Lung microvascular endothelial cell (primary cell): Measurements from ENCODE around the gene NEDD9. TPM values are rescaled to one million over a fixed set of nuclear protein-coding genes. Genes with fewer than 3 reads are reported as not detected.

Experiments
- DNase-seq, 2 donors: peaks; one replicate each; pipeline versions ENCODE4 v3.0.0 to v3.0.0-alpha.2; 2010; ENCODE audit warnings: low read depth in 2 of 2
- total RNA-seq: library from RNA; depleted of rRNA; stranded (reverse); fragments of >200 nt; gene quantifications from 2 replicates; pipeline ENCODE4 v1.2.1, GENCODE V29; 2014

Gene NEDD9
- total RNA-seq, 1 donor from 2014 or later, result 177 TPM

DNA sequence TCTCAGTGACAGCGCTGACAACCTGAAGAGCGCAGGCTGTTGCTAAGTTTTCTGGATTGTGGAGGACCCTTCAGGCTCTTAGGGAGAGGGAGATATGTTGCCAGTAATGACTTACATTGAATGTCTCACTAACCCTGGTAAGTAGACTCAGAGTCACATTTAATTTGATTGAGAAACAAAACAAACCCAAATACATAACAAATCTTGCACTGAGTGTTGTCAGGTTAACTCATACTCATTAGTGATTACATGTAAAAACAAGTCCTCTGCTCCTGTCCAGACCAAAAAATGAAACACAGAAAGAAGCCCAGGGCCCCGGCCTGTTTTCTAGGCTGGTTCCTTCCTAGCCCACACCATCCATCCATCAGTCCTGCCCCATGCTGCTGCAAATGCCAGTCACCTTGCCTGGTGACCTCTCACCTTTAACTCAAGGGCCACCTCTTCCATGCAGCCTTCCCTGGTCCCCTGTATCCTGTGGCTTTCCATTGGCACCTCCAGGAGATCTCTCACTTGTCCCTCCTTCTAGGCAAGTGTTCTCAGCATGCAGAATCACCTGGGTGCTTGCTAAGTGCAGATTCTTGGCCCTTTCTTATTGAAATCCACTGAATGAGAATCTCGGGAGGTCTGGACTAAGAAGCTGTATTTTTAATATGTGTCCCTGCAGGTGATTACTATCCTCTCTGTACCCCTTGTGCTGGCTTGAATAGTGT is 86.2 kb downstream of the NEDD9 start:
- no peak for DNase-seq

DNA sequence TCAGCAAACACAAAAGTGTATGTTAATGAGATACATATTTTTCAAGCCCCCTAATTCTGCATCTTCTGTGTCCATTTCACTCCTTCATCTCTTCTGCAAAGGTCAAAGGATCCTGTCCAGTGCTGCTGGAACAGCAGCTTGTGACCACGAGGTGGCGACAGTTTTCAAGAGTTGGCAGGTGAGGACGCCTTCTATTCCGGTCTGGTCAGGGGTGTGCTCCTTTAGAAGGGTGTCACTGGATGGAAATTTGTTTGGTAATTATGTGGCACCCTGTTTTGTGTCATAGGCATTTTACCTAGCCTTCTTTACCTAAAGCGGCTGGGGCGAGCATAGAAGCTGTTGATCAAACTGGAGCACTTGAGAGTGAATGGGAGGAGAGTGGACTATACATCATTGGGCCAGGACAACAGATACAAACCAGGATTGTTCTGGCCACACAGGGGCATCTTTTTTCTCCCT is 88.0 kb downstream of the NEDD9 start:
- DNase-seq, result peak; percentile 80 to 81

DNA sequence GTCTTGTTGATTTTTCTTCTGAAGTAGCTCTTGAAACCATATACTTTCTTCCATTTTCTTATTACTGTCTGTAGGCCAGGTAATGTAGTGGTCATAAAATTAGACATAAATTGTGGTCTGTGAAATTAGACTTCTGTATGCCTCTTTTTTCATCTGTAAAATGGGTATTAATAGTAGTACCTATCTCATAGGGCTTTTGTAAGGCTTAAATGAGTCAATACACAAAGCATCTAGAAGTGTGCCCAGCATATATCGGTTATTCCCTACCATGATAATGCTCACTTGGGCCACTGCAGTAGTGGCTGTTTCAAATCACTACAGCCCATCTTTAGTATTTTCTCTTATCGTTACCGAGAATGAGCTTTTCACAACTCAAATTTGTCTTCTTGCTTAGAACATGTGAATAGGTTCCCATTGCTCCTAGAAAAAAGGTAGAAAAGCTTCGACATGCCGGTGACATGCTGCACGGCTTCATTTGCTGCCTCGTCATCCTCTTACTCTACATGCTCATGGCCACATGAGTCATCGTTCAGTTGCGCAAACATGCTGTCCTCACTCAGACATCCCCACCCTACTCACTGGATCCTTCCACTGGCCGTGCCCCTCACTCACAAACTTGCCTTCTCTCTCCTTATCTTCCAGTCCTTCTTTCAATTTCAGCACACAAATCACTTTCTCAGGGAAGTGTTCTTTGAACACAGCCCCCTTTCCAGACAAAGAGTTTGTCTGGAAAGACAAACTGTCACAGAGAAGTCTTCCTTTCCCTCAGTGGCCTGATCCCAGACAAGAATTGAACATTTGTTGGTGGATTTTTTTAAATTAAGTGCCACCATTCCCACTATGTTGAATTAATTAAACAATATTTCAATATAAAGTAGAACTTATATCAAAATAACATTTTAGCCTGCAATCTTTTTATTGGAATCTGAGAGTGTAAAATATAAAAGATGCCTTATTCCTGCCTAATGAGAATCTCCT is 88.8 kb downstream of the NEDD9 start:
- DNase-seq, result peak; percentile 72 to 92

DNA sequence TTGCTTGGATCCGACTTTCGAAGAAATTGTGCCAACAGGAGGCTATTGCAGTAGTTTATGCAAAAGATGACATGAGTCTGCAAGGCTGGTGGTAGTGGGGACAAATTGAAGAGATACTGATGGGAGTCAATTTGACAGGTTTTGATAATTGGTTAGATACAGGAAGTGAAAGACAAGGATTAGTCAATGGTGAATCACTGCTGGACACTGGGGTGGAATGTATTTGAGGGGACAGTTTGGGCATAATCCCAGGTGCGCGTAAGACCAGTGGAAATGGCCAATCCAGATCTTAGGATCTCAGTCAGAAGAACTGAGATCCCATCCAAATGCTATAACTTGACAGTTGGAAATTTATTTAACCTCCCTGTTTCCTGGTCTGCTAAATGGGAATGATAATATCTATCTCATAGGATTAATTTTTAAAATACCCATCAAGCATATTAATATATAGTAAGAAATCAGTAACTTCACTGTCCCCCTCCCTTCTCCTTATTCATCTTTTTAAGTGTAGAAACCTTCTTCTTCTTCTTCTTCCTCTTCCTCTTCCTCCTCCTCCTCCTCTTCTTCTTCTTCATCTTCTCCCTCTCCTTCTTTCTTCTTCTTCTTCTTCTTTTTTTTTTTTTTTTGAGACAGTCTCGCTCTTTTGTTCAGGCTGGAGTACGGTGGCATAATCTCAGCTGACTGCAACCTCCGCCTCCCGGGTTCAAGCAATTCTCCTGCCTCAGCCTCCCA is 90.0 kb downstream of the NEDD9 start:
- DNase-seq, result no peak

DNA sequence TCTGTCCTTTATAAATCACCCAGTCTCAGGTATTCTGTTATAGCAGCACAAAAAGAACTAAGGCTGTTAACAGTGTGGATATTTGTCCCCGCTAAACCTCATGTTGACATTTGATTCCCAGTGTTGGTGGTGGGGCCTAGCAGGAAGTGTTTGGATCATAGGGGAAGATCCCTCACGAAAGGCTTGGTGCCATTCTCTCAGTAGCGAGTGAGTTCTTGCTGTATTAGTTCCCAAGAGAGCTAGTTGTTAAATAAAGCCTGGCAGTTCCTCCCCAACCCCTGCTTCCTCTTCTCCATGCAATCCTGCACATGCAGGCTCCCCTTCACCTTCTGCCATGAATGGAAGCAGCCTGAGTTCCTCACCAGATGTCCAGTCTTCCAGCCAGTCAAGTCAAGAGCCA is 91.2 kb downstream of the NEDD9 start:
- no peak for DNase-seq

DNA sequence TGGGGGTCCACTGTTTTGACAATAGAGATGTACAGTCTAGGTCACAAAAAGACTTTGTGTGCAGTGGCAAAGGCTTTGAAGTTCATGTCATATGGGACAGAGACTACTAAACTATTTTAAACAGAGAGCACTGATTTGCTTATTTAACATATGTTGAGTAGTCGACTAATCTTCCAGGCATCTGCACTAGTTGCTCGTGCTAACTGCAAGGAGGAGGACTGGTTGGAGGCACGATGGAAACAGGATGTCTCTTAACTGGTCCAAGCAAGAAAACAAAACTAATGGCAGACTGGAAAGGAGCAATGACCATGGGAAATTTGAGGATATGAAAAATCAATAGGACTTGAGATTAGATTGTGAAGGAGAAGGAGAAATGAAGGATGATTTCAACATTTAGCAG is 92.4 kb downstream of the NEDD9 start:
- no peak for DNase-seq

DNA sequence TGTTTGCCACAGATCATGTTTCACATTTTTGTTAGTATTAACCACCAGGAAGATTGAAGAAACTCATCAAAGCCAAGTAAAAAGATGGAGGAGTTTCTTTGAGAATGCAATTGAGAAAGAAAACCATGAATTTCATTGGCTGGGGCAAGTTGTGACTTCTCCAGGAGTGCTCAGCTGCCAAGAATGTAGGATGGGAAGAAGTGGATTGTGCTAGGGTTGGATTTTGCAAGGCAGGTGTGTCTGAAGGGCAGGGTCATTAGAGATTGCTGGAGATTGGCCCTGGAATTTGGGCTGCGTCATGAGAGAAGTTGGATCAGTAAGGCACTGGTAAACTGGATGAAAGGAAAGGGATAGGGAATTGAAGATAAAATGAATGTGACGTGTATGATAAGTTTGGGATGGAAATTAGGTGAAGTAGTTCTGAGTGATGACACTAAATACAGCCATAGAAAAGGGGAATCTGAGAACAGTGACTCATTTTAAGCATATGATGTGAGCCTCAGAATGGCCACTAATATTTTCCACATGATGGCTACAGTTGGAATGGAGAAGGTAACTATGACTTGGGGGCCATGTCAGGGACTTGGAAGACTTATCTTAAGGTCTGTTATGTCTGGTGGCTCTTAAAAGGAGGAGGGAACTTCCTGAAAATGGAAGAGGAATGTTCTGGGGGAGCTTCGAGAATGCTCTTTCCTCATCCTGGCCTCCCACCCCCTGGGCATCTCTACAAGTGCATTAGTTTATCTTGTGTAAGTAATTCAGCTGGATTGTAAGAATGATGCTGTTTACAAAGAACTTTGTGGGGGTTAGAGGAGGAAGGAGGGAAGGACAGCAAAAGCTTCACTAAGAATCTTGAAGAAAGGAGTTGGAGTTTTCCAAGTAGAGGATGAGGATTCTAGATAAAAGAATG is 93.2 kb downstream of the NEDD9 start:
- no peak for DNase-seq

DNA sequence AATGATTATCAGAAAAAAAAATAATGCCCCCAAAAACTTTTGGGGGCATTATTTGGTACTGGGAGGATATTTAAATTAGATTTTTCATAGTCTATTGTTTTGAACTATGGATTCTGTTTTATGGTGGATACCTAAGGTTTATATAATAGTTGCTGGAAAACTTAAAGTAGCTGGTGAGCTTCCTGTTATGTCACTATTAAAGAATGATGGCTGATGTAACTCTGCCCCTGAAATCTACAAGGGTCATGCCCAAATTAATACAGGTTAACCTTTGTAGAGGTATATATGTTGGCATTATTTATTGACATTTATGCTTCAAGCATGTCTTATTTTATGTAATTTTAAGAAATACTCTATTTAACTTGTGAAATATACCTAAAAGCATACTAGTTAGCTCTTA is 95.7 kb downstream of the NEDD9 start:
- no peak for DNase-seq

Other genes starting within 250 kb of the NEDD9 start
- not detected in 2 replicates for gene ELOVL2, start 188.4 kb downstream of the NEDD9 start, total RNA-seq
- gene SMIM13, start 138.8 kb downstream of the NEDD9 start, total RNA-seq, result 9.6 and 12.7 TPM in 2 replicates
- gene ERVFRD-1, start 120.9 kb downstream of the NEDD9 start, total RNA-seq, result under 0.01 TPM in 1 of 2 replicates, not detected in the other